G401 (cell line): ENCODE results near the gene DNAH10. TPM values are rescaled to one million over a fixed set of nuclear protein-coding genes. Genes with fewer than 3 reads are reported as not detected.
A peak's percentile ranks its signal among the peaks of the same experiment; 100 is the strongest.
"Not testable (repeated sequence)": the region's sequence is repeated elsewhere in the genome, so short reads cannot be mapped to it uniquely, and the experiment has no call there.

Experiments used
- DNase-seq: peaks from one replicate; pipeline ENCODE4 v3.0.0-alpha.2; 2015; ENCODE audit warnings: low spot score
- in situ Hi-C: cut with HindIII; loops from 2 replicates; pipeline ENCODE4 v1.10.0; 2016; ENCODE audit warnings: low sequenced_read_pairs, mixed read lengths
- total RNA-seq: library from RNA; depleted of rRNA; stranded (reverse); fragments of >200 nt; shearing (Covaris generic); gene quantifications from 2 replicates; pipeline ENCODE4 v1.2.3, GENCODE V29; 2014

DNAH10 gene
- total RNA-seq, 1 experiment from 2014 or later = 4.2 TPM

DNA sequence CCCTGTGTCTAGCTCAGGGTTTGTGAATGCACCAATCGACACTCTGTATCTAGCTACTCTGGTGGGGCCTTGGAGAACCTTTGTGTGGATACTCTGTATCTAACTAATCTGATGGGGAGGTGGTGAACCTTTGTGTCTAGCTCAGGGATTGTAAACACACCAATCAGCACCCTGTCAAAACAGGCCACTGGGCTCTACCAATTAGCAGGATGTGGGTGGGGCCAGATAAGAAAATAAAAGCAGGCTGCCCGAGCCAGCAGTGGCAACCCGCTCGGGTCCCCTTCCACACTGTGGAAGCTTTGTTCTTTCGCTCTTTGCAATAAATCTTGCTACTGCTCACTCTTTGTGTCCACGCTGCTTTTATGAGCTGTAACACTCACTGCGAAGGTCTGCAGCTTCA, 185.4 kb downstream of the DNAH10 start:
- in situ Hi-C loops = loop anchor here (25.0 kb wide), 1 partner anchor 160 kb away; no protein-coding TSS in a partner anchor
- DNase-seq = not testable (repeated sequence)

DNA sequence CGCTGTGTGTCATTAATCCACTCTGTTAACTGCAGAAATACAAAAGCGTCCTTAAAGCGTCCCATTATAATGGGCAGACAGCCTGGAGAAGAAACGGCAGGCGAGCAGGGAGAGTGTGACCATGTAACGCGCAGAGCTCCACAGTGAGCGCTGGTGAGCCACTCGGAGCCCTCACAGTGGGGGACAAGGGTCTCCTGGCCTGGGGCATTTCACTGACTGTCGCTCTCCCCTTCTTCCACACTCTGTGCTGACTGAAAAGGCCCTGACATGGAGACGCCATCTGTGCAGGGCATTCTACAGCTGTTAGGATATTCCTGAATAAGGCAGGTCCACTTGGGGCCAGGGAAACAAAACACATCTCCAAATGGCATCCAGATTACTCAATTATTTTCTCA, 186.3 kb downstream of the DNAH10 start:
- in situ Hi-C loops = loop anchor here (25.0 kb wide), 1 partner anchor 161 kb away; no protein-coding TSS in a partner anchor
- DNase-seq = peak; percentile 54

- DNase-seq = peak; percentile 46
- in situ Hi-C loops = loop anchor here (25.0 kb wide), 1 partner anchor 162 kb away; no protein-coding TSS in a partner anchor
Observed at GRCh38 chr12:123948796-123949769, 187.0 kb downstream of the DNAH10 start.

GRCh38 chr12:123949770-123950165, 187.7 kb downstream of the DNAH10 start:
- DNase-seq = no peak
- in situ Hi-C loops = loop anchor here (25.0 kb wide), 1 partner anchor 162 kb away; no protein-coding TSS in a partner anchor

DNA sequence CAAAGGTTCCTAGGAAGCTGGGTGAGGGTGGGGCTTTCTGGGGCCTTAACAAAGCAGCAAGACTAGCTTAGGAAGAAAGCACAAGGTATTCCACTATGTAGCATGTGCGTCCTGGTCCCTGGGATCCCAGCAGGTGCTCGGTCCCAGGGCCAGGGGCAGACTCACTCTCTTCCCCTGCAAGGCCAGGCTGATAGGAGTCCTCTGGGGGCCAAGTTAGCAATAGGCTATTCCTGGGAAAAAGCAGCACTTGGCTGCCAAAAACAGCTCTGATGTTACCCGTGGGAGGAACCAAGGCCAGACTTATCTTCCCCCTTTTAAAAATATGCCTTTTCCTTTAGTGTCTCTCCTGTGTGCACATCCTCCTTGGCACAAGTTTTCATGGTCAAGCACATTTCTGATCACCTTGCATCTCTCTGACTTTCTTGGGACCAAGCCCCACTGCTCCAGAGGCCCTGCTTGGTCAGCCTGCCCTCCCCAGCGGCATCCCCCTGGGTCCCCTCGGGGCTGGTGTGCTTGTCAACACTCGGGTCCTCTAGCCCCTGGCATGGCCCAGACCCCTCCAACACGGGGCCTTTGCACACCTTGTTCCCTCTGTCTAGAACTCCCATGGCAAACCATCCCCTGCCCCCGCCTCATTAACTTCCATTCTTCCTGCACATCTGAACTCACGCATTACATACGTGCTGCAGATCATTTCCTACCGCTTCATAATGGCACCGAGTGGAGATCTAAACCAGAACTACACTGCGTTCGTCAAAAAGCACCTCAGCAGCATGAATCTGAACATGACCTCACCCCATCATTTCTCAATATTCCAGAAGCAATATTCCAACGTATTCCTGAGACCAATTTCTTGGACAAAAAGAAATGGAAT, 188.6 kb downstream of the DNAH10 start:
- in situ Hi-C loops = no loop called here
- DNase-seq = no peak

GRCh38 chr12:123951467-123951866, 189.4 kb downstream of the DNAH10 start:
- in situ Hi-C loops = no loop called here
- DNase-seq = no peak

DNA sequence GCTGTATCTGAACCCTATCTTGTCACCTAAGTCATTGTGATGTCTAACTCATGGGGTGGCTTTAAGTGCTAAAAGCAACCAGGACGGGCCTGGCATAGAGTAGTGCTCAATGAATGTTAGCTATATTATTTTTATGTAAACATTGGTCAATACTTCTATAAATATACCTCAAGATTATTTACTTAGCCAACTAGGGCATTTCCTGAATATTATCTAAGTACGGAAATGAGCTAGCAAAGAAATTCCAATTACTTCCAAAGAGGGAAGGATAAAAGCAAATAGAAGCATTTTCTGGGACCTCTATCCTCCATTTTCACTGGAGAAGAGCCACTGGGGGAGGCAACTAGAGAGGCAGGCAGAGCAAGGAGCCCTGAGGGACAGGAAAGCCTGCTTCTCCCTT, 189.9 kb downstream of the DNAH10 start:
- DNase-seq = no peak
- in situ Hi-C loops = no loop called here

- no peak for DNase-seq
- in situ Hi-C loops = no loop called here
Observed at GRCh38 chr12:123954647-123955350, 192.7 kb downstream of the DNAH10 start.

DNA sequence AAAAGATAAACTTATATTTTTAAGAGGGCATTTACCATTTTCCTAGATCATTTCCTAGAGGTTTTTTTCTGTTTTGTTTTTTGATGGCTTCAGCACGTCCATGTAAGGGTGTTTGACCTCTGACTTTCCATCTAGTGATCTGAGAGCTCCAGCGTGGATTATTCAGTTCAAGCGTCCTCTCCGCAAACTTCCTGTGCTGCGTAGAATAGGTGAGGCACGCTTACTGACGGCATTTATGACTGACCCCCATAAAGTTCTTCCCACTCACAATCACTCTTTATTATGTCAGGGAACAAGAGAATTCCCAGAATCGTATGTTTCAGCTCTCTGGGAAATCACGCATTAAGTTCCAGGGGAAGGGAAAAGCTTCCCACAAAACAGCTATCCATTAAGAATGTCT, 194.1 kb downstream of the DNAH10 start:
- DNase-seq = no peak
- in situ Hi-C loops = no loop called here

GRCh38 chr12:123957196-123957595, 195.1 kb downstream of the DNAH10 start:
- no peak for DNase-seq
- in situ Hi-C loops = no loop called here

- in situ Hi-C loops = no loop called here
- DNase-seq = no peak
Observed at GRCh38 chr12:123958462-123958861, 196.4 kb downstream of the DNAH10 start.

DNA sequence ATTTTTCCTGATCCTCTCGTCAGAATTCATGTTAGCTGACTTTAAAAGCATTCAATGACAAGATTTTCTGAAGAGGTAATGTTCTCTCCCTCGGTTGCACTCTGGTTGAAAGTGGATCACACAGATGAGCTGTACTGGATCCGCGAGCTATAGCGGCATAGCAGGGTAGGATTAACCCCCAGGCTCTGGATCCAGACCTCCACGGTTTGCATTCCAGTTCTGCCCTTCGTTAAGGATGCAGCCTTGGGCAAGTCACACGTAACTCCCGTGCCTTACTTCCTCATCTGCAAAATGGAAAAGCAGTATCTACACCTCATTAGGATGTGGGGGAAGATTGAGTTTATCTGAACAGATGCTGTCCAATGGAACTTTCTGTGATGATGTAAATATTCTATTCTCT, 196.8 kb downstream of the DNAH10 start:
- in situ Hi-C loops = no loop called here
- DNase-seq = no peak

DNA sequence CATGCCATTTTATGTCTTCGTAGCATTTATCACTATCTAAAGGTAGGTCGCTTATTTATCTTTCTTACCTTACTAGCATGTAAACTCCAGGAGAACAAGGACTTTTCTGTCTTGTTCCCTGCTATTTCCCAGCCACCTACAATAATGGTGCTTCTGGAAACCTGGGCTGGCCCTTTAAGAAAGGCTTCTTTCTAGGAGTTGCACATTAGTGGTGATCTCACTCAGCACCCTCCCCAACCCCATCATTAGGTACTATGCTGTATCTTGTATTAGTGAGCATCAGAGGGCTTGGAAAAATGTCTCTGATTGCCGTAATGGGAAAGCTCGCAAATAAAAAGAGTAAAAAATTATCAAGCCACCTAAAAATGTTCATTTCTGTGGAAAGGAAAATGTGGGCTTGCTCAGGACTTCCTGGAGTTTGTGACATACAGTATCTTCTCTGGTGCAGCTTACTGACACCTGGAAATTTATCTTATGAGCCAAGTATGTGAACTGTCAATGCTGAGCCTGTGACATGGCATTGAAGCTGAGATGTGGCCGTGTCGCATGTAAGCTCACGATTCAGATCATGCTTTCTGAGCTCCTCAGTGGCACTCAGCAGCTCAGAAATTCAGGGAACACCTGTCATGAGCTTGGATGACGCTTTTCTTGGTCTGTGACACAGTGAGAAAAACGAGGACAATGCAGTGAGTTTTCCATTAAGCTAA, 198.1 kb downstream of the DNAH10 start:
- in situ Hi-C loops = no loop called here
- DNase-seq = no peak

GRCh38 chr12:123960856-123961255, 198.8 kb downstream of the DNAH10 start:
- in situ Hi-C loops = no loop called here
- DNase-seq = no peak

DNA sequence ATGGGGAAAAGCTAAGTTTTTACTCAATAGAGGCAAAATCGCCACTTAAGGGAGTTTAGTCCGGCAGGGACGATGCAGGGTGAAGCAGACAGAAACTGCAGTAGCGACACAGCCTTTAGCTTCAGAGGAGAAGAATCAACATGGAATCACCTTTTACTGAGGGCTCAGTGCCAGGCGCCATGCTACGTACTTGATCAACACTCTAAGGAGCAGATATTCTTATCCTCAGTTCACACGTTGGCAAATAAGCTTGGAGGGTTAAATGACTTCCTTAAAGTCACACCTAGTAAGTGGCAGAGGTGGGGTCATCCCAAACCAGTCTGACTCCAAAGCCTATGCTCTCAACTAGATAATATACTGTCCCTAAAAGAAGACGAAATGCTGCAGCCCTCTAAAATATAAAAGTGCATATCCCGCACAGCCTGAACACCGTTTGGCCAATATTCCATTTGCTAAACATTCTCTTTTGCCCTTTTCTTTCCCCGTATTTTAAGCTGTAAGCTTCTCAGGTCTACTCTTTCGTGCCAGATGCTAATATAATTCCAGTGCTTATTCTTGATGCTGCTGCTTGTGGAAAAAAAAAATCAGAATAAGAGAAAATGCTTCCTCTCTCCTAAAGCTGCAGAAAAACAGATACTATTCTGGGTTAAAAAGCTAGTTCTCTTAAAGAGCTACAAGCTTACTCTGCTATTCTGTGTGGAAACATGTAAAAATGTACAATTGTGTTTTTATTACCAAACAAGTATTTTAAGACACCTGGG, 199.7 kb downstream of the DNAH10 start:
- in situ Hi-C loops = no loop called here

DNA sequence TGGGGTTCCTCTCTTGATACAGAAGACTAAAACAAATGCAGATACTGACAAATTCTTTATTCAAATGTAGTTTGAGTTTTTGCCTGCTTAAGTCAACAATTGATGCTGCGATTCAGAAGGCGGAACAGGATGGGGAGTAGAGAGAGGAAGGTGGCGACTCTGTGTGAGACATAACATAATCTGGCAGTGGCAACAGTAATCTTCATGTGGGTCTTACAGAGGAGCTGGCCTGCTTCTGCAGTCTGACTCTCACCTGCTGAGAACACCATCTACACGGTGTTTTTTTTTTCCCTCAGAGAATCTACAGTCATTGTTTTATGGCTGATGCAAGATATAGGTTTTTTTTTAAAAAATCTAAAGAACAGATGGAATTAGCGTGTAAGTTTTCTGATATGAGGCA, 200.4 kb downstream of the DNAH10 start:
- in situ Hi-C loops = no loop called here
- no peak for DNase-seq

More for the DNA sequence above, 199.7 kb downstream of the DNAH10 start:
- DNase-seq = no peak

DNA sequence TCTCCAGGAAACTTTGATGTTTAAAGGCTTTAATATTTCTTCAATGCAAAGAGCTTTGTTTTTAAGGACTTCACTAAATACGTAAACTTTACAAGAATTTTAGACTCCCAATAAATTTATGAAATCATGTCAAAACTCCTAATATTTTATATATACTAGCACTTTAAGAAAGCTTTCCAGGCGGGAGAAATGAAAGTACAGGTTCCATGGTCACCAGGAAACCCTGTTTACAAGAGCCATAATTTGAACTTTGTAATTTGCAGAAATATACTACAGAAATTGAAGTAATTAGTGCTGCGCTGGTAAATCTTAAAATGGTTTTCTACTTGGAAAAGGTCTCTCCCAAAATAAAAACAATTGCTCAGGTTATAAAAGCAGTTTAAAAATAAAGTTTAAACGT, 201.7 kb downstream of the DNAH10 start:
- DNase-seq = no peak
- in situ Hi-C loops = no loop called here

- in situ Hi-C loops = no loop called here
- no peak for DNase-seq
Observed at GRCh38 chr12:123965382-123965781, 203.3 kb downstream of the DNAH10 start.
